HepG2 (cell line): Measurements from ENCODE around the gene CXCR5. TPM values are rescaled to one million over a fixed set of nuclear protein-coding genes. Genes with fewer than 3 reads are reported as not detected.

ENCODE experiments used
- ELK4 ChIP-seq: sonication (generic); formaldehyde crosslinking; IDR thresholded peaks from 2 replicates; pipeline ENCODE4 v1.9.0; 2021; ENCODE audit warnings: missing genetic modification reagents, borderline replicate concordance
- HDAC2 ChIP-seq: sonication (generic); formaldehyde crosslinking; IDR thresholded peaks from 2 replicates; pipeline ENCODE4 v1.4.0; 2020; ENCODE audit warnings: missing genetic modification reagents
- NFKBIZ ChIP-seq: IDR thresholded peaks from 2 replicates; pipeline ENCODE4 v1.6.1; 2018; ENCODE audit warnings: missing genetic modification reagents, missing compliant biosample characterization
- NR1H2 ChIP-seq: sonication (generic); formaldehyde crosslinking; IDR thresholded peaks from 2 replicates; pipeline ENCODE4 v1.8.1; 2022; ENCODE audit warnings: low read depth, missing genetic modification reagents, borderline replicate concordance
- TBP ChIP-seq: sonication (generic); formaldehyde crosslinking; IDR thresholded peaks from 2 replicates; pipeline ENCODE4 v1.5.0; 2020; ENCODE audit warnings: missing genetic modification reagents
- ZNF101 ChIP-seq: sonication (generic); formaldehyde crosslinking; IDR thresholded peaks from 2 replicates; pipeline ENCODE4 v1.4.0; 2020; ENCODE audit warnings: mild to moderate bottlenecking, low read depth, missing genetic modification reagents, borderline replicate concordance
- ZNF646 ChIP-seq: sonication (generic); formaldehyde crosslinking; IDR thresholded peaks from 2 replicates; pipeline ENCODE4 v1.9.0; 2021; ENCODE audit warnings: mild to moderate bottlenecking, missing genetic modification reagents
- polyA plus RNA-seq, 8 experiments: library from polyadenylated mRNA; depleted of rRNA in 3 of 8; stranded (reverse) in 7 of 8; unstranded in 1 of 8; fragments of >200 nt; fragmentation: Illumina TruSeq in 4 of 8; extraction: Trizol in 4 of 8; gene quantifications; 2 replicates each; pipeline versions ENCODE4 v1.2.1 to v1.2.3, GENCODE V29; 2011 to 2016; ENCODE audit warnings: low read depth in 4 of 8, missing spikeins in 1 of 8, mixed read lengths in 1 of 8; ENCODE audit not compliant: insufficient read depth in 1 of 8
- total RNA-seq, 5 experiments: library from RNA; depleted of rRNA; stranded (reverse); fragments of >200 nt; fragmentation: Illumina TruSeq; extraction: Trizol; gene quantifications; 2 replicates each; pipeline ENCODE4 v1.2.3, GENCODE V29; 2016; ENCODE audit warnings: low read depth in 1 of 5

The CXCR5 gene
- total and polyA plus RNA-seq, 2 of the 13 experiments (the other 11 are each of a cell fraction or from before 2014, with no cell fraction given): not detected

- TF ChIP-seq ELK4 (CRISPR knock-in tag) (no peak), NR1H2 (CRISPR knock-in tag) (no peak), ZNF101 (no peak), TBP (CRISPR knock-in tag) (no peak), NFKBIZ (CRISPR knock-in tag) (no peak), HDAC2 (CRISPR knock-in tag) (no peak), ZNF646 (CRISPR knock-in tag) (no peak)
These were observed 27.6 kb downstream of the CXCR5 start (continued) for GRCh38 chr11:118911113-118911879.
